SK-N-MC (cell line): Measurements from ENCODE around the gene RGS7.

Experiments used
- EZH2 ChIP-seq: fragments of 200-600 bp; sonication (generic); IDR thresholded peaks from one replicate; pipeline ENCODE4 v1.6.1; 2017; ENCODE audit warnings: antibody characterized with exemption
- FOXP2 ChIP-seq: optimal IDR thresholded peaks from 2 replicates; pipeline ENCODE3; 2011; ENCODE audit warnings: mild to moderate bottlenecking, moderate library complexity; ENCODE audit not compliant: insufficient read depth; ENCODE audit errors: extremely low read length, control extremely low read depth
- POLR2AphosphoS5 ChIP-seq: IDR thresholded peaks from 2 replicates; pipeline ENCODE4 v1.6.1; 2012; ENCODE audit warnings: mild to moderate bottlenecking, low read depth, low read length, borderline replicate concordance

DNA sequence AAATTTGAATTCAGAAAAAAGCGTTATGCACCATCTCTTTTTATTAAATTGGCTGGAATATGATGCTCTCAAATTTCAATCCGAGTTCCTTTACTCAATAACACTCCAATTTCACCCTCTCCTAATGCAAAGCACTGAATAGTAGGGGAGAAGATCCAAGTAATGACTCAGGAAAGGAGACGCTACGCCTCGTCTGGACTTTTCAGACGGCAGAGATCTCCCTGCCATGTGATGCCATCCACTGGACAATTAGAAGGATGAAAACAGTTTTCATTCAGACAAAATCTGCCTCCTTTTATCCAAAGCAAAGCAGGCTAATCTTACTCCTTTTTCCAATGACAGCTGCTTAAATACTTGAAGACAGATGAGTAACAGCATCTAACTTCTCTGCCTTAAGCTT lies 502.6 kb downstream of the RGS7 start:
- TF ChIP-seq POLR2AphosphoS5 (no peak), EZH2 (no peak), FOXP2 (no peak)
